Smooth muscle cell (in vitro differentiated cells): ENCODE results near the gene SLC26A8. TPM values are rescaled to one million over a fixed set of nuclear protein-coding genes. Genes with fewer than 3 reads are reported as not detected.

Experiments used
- DNase-seq: peaks from one replicate; lab custom pipeline; 2025; ENCODE audit not compliant: unreplicated experiment; lab: John Stamatoyannopoulos, UW
- H2AFZ ChIP-seq: fragments of 200-600 bp; sonication (generic); 2 replicates; pipeline ENCODE4 v1.6.0; 2016; ENCODE audit warnings: antibody characterized with exemption, low read depth, mild to moderate bottlenecking
- H3F3A ChIP-seq: fragments of 200-600 bp; sonication (generic); 2 replicates; pipeline ENCODE4 v1.6.0; 2017; ENCODE audit warnings: antibody characterized with exemption, low read depth
- H3K27ac ChIP-seq: fragments of 200-600 bp; sonication (generic); 2 replicates; pipeline ENCODE4 v1.5.1; 2016; ENCODE audit warnings: low read depth, mild to moderate bottlenecking
- H3K27me3 ChIP-seq: fragments of 200-600 bp; sonication (generic); 2 replicates; pipeline ENCODE4 v1.6.1; 2016; ENCODE audit warnings: low read depth, mild to moderate bottlenecking
- H3K36me3 ChIP-seq: fragments of 200-600 bp; sonication (generic); 2 replicates; pipeline ENCODE4 v1.5.1; 2016; ENCODE audit warnings: low read depth
- H3K4me1 ChIP-seq: fragments of 200-600 bp; sonication (generic); 2 replicates; pipeline ENCODE4 v1.5.1; 2016; ENCODE audit warnings: low read depth
- H3K4me2 ChIP-seq: fragments of 200-600 bp; sonication (generic); 2 replicates; pipeline ENCODE4 v1.6.0; 2016; ENCODE audit warnings: mild to moderate bottlenecking
- H3K4me3 ChIP-seq: fragments of 200-600 bp; sonication (generic); 2 replicates; pipeline ENCODE4 v1.5.1; 2016; ENCODE audit warnings: mild to moderate bottlenecking
- H3K79me2 ChIP-seq: fragments of 200-600 bp; sonication (generic); 2 replicates; pipeline ENCODE4 v1.6.0; 2016; ENCODE audit warnings: low read depth, mild to moderate bottlenecking
- H3K9ac ChIP-seq: fragments of 200-600 bp; sonication (generic); 2 replicates; pipeline ENCODE4 v1.6.0; 2016; ENCODE audit warnings: low read depth
- H3K9me3 ChIP-seq: fragments of 200-600 bp; sonication (generic); replicated peaks from 2 replicates; pipeline ENCODE4 v1.5.1; 2016; ENCODE audit warnings: low read depth
- H4K20me1 ChIP-seq: fragments of 200-600 bp; sonication (generic); 2 replicates; pipeline ENCODE4 v1.6.0; 2016; ENCODE audit warnings: low read depth
- WGBS: methylation state at CpG from one replicate; pipeline ENCODE4 v1.1.7; 2016; ENCODE audit warnings: low lambda C conversion rate; 5-methylcytosine and 5-hydroxymethylcytosine counted together
- polyA plus RNA-seq: library from polyadenylated mRNA; unstranded; fragments of >200 nt; fragmentation: Nextera tagmentation; extraction: Ambion mirVana; gene quantifications from 2 replicates; pipeline ENCODE4 v1.2.1, GENCODE V29; 2016
- total RNA-seq: library from RNA; depleted of rRNA; stranded (reverse); fragments of >200 nt; gene quantifications from 2 replicates; pipeline ENCODE4 v1.2.3, GENCODE V29; 2014
- TF ChIP-seq, protein P1 (sequence below): fragments of 200-600 bp; sonication (generic); IDR thresholded peaks from 2 replicates; pipeline ENCODE4 v1.5.1; 2017; ENCODE audit warnings: borderline replicate concordance, mild to moderate bottlenecking, antibody characterized with exemption; ENCODE audit not compliant: insufficient read depth, poor library complexity, severe bottlenecking

Gene SLC26A8
- total and polyA plus RNA-seq, 2 experiments from 2014 or later = 0.09 TPM; not detected in 1

GRCh38 chr6:36053878-36054277 lies 29.4 kb upstream of the SLC26A8 start:
- no peak for DNase-seq
- H2AFZ ChIP-seq = no peak overlapping the region
- no peaks in the 10 kb centered on the region for H3K27me3 ChIP-seq
- TF ChIP-seq, protein P1, sequence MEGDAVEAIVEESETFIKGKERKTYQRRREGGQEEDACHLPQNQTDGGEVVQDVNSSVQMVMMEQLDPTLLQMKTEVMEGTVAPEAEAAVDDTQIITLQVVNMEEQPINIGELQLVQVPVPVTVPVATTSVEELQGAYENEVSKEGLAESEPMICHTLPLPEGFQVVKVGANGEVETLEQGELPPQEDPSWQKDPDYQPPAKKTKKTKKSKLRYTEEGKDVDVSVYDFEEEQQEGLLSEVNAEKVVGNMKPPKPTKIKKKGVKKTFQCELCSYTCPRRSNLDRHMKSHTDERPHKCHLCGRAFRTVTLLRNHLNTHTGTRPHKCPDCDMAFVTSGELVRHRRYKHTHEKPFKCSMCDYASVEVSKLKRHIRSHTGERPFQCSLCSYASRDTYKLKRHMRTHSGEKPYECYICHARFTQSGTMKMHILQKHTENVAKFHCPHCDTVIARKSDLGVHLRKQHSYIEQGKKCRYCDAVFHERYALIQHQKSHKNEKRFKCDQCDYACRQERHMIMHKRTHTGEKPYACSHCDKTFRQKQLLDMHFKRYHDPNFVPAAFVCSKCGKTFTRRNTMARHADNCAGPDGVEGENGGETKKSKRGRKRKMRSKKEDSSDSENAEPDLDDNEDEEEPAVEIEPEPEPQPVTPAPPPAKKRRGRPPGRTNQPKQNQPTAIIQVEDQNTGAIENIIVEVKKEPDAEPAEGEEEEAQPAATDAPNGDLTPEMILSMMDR = no peak
- peak overlapping the region; percentile 5 for H3K4me2 ChIP-seq
- WGBS = 28% methylated on average over 2 of the region's 2 CpGs
- H3K9me3 ChIP-seq = no peaks in the 10 kb centered on the region
- no peak overlapping the region for H3K4me3 ChIP-seq
- H3F3A ChIP-seq = peaks cover 3% of the 10 kb centered on the region
- no peak overlapping the region for H3K27ac ChIP-seq
- no peak overlapping the region for H3K9ac ChIP-seq
- H3K4me1 ChIP-seq = peaks cover 6% of the 10 kb centered on the region
- H3K79me2 ChIP-seq = peaks cover 91% of the 10 kb centered on the region
- H4K20me1 ChIP-seq = peaks cover 99% of the 10 kb centered on the region
- no peaks in the 10 kb centered on the region for H3K36me3 ChIP-seq

- Histone ChIP-seq H3K27ac (no peak overlapping the region), H3K4me1 (peaks cover 6% of the 10 kb centered on the region), H3K36me3 (no peaks in the 10 kb centered on the region), H4K20me1 (peaks cover 99% of the 10 kb centered on the region), H2AFZ (no peak overlapping the region), H3K27me3 (no peaks in the 10 kb centered on the region), H3K4me2 (no peak overlapping the region), H3K9me3 (no peaks in the 10 kb centered on the region), H3K79me2 (peaks cover 95% of the 10 kb centered on the region), H3K4me3 (no peak overlapping the region), H3F3A (peaks cover 3% of the 10 kb centered on the region), H3K9ac (no peak overlapping the region)
- WGBS = 64% methylated on average over 2 of the region's 2 CpGs
- DNase-seq = no peak
- TF ChIP-seq, protein P1 = no peak
These were observed 27.7 kb upstream of the SLC26A8 start for GRCh38 chr6:36052097-36052496.

DNA sequence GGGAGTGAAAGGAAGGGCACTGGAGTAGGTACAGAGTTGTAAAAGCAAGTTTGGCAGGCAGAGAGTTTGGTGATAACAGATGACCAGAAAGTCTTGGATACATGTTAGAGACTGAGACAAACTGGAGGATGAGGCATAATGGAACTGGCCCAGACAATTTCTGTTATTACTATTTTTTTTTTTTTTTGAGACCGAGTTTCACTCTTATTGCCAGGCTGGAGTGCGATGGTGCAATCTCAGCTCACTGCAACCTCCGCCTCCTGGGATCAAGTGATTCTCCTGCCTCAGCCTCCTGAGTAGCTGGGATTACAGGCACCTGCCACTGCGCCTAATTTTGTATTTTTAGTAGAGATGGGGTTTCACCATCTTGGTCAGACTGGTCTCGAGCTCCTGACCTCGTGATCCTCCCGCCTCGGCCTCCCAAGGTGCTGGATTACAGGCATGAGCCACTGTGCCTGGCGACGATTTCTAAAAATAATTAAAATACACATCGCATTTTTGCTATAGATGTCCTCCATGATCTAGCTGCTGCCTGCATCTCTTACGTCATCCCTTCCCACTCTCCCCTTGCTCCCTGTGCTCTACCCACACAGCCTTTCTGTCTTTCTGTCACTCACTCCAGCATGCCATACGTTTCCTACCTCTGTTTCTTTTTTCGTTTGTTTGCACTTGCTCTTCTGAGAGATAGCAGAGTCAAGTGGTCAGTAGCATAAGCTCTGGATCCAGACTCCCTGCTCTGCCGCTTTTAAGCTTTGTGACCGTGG lies 26.7 kb upstream of the SLC26A8 start:
- peaks cover 96% of the 10 kb centered on the region for H3K79me2 ChIP-seq
- WGBS = 92% methylated on average over 16 of the region's 16 CpGs
- no peak overlapping the region for H3K4me2 ChIP-seq
- no peak overlapping the region for H2AFZ ChIP-seq
- H3K4me3 ChIP-seq = no peak overlapping the region
- H3K9ac ChIP-seq = no peak overlapping the region
- H3K27me3 ChIP-seq = no peaks in the 10 kb centered on the region
- H4K20me1 ChIP-seq = peaks cover 100% of the 10 kb centered on the region
- H3K9me3 ChIP-seq = no peaks in the 10 kb centered on the region
- no peaks in the 10 kb centered on the region for H3K36me3 ChIP-seq
- TF ChIP-seq, protein P1 = no peak
- peaks cover 3% of the 10 kb centered on the region for H3F3A ChIP-seq
- DNase-seq = no peak
- peaks cover 6% of the 10 kb centered on the region for H3K4me1 ChIP-seq
- no peak overlapping the region for H3K27ac ChIP-seq

DNA sequence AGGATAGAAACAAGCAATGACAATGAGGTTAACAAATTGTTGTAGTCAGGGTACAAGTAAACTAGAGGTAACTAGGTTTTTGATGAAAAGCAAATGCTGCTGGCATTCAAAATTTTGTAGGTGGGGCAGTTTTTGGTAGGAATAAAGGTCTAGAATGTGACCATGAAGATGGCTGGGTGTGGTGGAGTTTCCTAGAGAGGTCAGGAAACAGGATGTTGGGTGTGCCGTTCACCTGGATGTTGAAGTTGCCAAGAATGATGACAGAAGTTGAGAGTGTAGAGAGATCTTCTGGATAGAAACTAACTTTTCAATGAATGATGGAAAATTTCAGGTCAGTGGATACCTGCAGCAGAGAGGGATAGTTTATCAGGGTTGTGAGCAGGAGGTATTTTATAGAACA lies 25.9 kb upstream of the SLC26A8 start:
- no peak for DNase-seq
- Histone ChIP-seq H3K4me2 (no peak overlapping the region), H2AFZ (no peak overlapping the region), H3K4me1 (peaks cover 6% of the 10 kb centered on the region), H3K27me3 (no peaks in the 10 kb centered on the region), H3K36me3 (no peaks in the 10 kb centered on the region), H3K4me3 (no peak overlapping the region), H3F3A (peaks cover 3% of the 10 kb centered on the region), H4K20me1 (peaks cover 100% of the 10 kb centered on the region), H3K9ac (no peak overlapping the region), H3K27ac (no peak overlapping the region), H3K9me3 (no peaks in the 10 kb centered on the region), H3K79me2 (peaks cover 95% of the 10 kb centered on the region)
- TF ChIP-seq, protein P1 = no peak
- WGBS = 97% methylated on average over 1 of the region's 1 CpG
